Naive thymus-derived CD4-positive, alpha-beta T cell (primary cell): ENCODE results near the gene APOF. TPM values are rescaled to one million over a fixed set of nuclear protein-coding genes. Genes with fewer than 3 reads are reported as not detected.
"Not testable (repeated sequence)": the region's sequence is repeated elsewhere in the genome, so short reads cannot be mapped to it uniquely, and the experiment has no call there.

ENCODE experiments used
- ATAC-seq: fragments of 150-1000 bp; cut with Tn5 transposase; 2 replicates; pipeline ENCODE4 v1.10.0; 2021; ENCODE audit warnings: mild to moderate bottlenecking, moderate library complexity
- CTCF ChIA-PET: fragments of 350-600 bp; sonication (Branson Sonifier 250); formaldehyde crosslinking; loops from one replicate; lab custom pipeline; 2021; ENCODE audit warnings: antibody characterized with exemption; lab: Charles Lee
- POLR2A ChIA-PET: fragments of 350-600 bp; sonication (Branson Sonifier 250); formaldehyde crosslinking; loops from one replicate; lab custom pipeline; 2021; ENCODE audit warnings: antibody characterized with exemption, inconsistent platforms; lab: Charles Lee
- DNase-seq, 9 donors: peaks; one replicate each; pipeline versions ENCODE4 v3.0.0 to v3.0.0-alpha.2; 2020 to 2022; ENCODE audit warnings: mixed read lengths in 1 of 9
- H3K27ac ChIP-seq: one replicate; pipeline ENCODE4 v1.7.0; 2013; ENCODE audit warnings: mild to moderate bottlenecking, low read depth, low read length, moderate library complexity
- H3K27me3 ChIP-seq, 2 donors: one replicate each; pipeline ENCODE4 v1.7.0; 2013; ENCODE audit warnings: low read length in 2 of 2, mild to moderate bottlenecking in 2 of 2, moderate library complexity in 2 of 2; ENCODE audit not compliant: control insufficient read depth in 2 of 2, insufficient read depth in 2 of 2
- H3K36me3 ChIP-seq, 3 experiments: 1 replicate in 2 of 3; 2 replicates in 1 of 3; pipeline ENCODE4 v1.7.0; 2013; ENCODE audit warnings: low read length in 3 of 3, mild to moderate bottlenecking in 3 of 3, moderate library complexity in 1 of 3; ENCODE audit not compliant: insufficient read depth in 3 of 3, control insufficient read depth in 2 of 3
- H3K4me1 ChIP-seq, 2 donors: one replicate each; pipeline ENCODE4 v1.7.0; 2013; ENCODE audit warnings: low read length in 2 of 2, mild to moderate bottlenecking in 2 of 2, moderate library complexity in 1 of 2; ENCODE audit not compliant: control insufficient read depth in 2 of 2, insufficient read depth in 2 of 2
- H3K4me3 ChIP-seq: 2 replicates; pipeline ENCODE4 v1.7.0; 2013; ENCODE audit warnings: mild to moderate bottlenecking, low read length
- H3K9me3 ChIP-seq, 3 experiments: 1 replicate in 2 of 3; 2 replicates in 1 of 3; pipeline ENCODE4 v1.7.0; 2013; ENCODE audit warnings: low read length in 3 of 3; ENCODE audit not compliant: control insufficient read depth in 2 of 3
- H3K27ac Mint-ChIP-seq, 9 donors: one replicate each; pipeline ENCODE4 v1.8.0; 2020 to 2022; ENCODE audit warnings: mixed read lengths in 9 of 9, mild to moderate bottlenecking in 8 of 9, moderate library complexity in 5 of 9, inconsistent platforms in 2 of 9
- H3K27me3 Mint-ChIP-seq, 5 donors: one replicate each; pipeline ENCODE4 v1.8.0; 2021 to 2022; ENCODE audit warnings: mixed read lengths in 5 of 5, mild to moderate bottlenecking in 1 of 5
- H3K36me3 Mint-ChIP-seq, 5 donors: one replicate each; pipeline ENCODE4 v1.8.0; 2020 to 2022; ENCODE audit warnings: mixed read lengths in 5 of 5, mild to moderate bottlenecking in 3 of 5, inconsistent platforms in 1 of 5
- H3K4me1 Mint-ChIP-seq, 7 donors: one replicate each; pipeline ENCODE4 v1.8.0; 2020 to 2022; ENCODE audit warnings: mixed read lengths in 7 of 7, mild to moderate bottlenecking in 3 of 7, inconsistent platforms in 1 of 7
- H3K4me3 Mint-ChIP-seq, 10 donors: one replicate each; pipeline ENCODE4 v1.8.0; 2020 to 2022; ENCODE audit warnings: mild to moderate bottlenecking in 10 of 10, mixed read lengths in 10 of 10, moderate library complexity in 6 of 10, inconsistent platforms in 2 of 10
- H3K9me3 Mint-ChIP-seq, 11 donors: one replicate each; pipeline ENCODE4 v1.8.0; 2020 to 2022; ENCODE audit warnings: mixed read lengths in 11 of 11, mild to moderate bottlenecking in 4 of 11, inconsistent platforms in 1 of 11, moderate library complexity in 1 of 11
- intact Hi-C, 2 donors: fragments of 100-400 bp; cut with micrococcal nuclease; formaldehyde crosslinking; loops; one replicate each; pipeline ENCODE4 v1.15.1; 2023
- polyA plus RNA-seq, 2 donors: library from polyadenylated mRNA; unstranded; fragments of 300-500 nt; fragmentation: Illumina TruSeq; gene quantifications; one replicate each; pipeline ENCODE4 v1.2.3, GENCODE V29; 2021
- total RNA-seq, 6 experiments: library from RNA in 5 of 6; stranded (reverse) in 5 of 6; gene quantifications; 1 replicate in 5 of 6; 2 replicates in 1 of 6; pipeline ENCODE4 v1.2.3 and lab custom pipeline; 2021 to 2026

Gene APOF, protein sequence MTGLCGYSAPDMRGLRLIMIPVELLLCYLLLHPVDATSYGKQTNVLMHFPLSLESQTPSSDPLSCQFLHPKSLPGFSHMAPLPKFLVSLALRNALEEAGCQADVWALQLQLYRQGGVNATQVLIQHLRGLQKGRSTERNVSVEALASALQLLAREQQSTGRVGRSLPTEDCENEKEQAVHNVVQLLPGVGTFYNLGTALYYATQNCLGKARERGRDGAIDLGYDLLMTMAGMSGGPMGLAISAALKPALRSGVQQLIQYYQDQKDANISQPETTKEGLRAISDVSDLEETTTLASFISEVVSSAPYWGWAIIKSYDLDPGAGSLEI
- total RNA-seq (not detected), polyA plus RNA-seq (under 1 TPM in 1 of 2 donors, not detected in 1; 0.12 TPM), total RNA-seq (lab: John Stamatoyannopoulos, UW) (not detected)

DNA sequence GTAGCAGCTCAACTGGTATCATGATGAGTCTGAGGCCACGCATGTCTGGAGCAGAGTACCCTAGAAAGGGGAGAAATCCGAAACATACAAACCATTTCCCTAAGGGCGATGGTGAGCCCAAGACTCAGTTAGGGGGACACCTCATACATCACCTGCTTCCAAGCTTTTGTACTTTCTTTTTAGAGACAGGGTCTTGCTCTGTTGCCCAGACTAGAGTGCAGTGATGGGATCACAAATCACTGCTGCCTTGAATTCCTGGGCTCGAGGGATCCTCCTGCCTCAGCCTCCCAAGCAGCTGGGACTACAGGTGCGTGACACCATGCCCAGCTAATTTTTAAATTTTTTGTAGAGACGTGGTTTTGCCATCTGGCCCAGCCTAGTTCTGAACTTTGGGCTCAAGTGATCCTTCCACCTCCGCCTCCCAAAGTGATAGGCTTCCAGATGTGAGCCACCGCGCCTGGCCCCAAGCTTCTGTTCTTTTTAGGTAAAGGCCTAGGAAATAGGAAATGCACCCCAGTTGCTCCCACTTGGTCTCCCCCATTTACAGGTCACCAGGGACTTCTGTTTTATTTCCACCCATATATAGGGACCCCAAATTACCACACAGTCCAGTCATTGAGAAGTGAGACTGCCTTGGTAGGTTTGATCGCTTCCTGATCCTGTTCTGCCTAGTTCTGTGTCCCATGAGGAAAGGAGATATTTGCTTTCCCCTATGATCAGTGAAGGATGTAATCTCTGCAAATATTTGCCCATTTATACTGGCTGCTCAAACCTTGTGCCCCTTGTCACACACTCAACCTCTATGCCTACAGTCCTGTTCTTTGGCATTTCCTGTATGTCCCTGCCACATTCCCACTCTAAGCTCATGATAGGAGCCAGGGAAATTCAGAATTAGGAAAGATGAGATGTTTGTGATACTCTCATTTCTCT lies at the start of gene APOF:
Gene APOF, minus strand, starts transcription at position 728 of the 930 bp plus-strand sequence. Its CDS starts 112 bp downstream, at position 616.
- Histone ChIP-seq H3K4me1 (peaks cover 16 to 17% of the 10 kb centered on the region in 2 donors), H3K9me3 (no peaks in the 10 kb centered on the region), H3K4me3 (no peak within 1 kb of the TSS), H3K36me3 (no peaks in the 10 kb centered on the region), H3K27ac (no peak within 1 kb of the TSS), H3K27me3 (no peaks in the 10 kb centered on the region)
- H3K4me1 Mint-ChIP-seq, result peaks cover 14 to 35% (median 25%) of the 10 kb centered on the region in 7 donors
- no peak for DNase-seq
- peaks cover 0 to 4% (median 0%) of the 10 kb centered on the region in 5 donors for H3K27me3 Mint-ChIP-seq
- ChIA-PET CTCF (interaction anchor here (0.8 kb wide), 1 partner anchor 101 kb away, joined by 3 read pairs; no protein-coding TSS in a partner anchor), POLR2A (interaction anchor here (7.8 kb wide), 1 partner anchor 27 kb away, joined by 156 read pairs; the partner anchor contains the start of genes IL23A and PAN2)
- no peaks in the 10 kb centered on the region for H3K9me3 Mint-ChIP-seq
- intact Hi-C loops, result no loop called here
- no peak for ATAC-seq
- peaks cover 0 to 10% (median 0%) of the 10 kb centered on the region in 5 donors for H3K36me3 Mint-ChIP-seq
- peak within 1 kb of the TSS; percentile 51 to 98 (median 95) for H3K27ac Mint-ChIP-seq
- H3K4me3 Mint-ChIP-seq, result peak within 1 kb of the TSS in 9 of 10 donors; percentile 83 to 99 (median 96)

DNA sequence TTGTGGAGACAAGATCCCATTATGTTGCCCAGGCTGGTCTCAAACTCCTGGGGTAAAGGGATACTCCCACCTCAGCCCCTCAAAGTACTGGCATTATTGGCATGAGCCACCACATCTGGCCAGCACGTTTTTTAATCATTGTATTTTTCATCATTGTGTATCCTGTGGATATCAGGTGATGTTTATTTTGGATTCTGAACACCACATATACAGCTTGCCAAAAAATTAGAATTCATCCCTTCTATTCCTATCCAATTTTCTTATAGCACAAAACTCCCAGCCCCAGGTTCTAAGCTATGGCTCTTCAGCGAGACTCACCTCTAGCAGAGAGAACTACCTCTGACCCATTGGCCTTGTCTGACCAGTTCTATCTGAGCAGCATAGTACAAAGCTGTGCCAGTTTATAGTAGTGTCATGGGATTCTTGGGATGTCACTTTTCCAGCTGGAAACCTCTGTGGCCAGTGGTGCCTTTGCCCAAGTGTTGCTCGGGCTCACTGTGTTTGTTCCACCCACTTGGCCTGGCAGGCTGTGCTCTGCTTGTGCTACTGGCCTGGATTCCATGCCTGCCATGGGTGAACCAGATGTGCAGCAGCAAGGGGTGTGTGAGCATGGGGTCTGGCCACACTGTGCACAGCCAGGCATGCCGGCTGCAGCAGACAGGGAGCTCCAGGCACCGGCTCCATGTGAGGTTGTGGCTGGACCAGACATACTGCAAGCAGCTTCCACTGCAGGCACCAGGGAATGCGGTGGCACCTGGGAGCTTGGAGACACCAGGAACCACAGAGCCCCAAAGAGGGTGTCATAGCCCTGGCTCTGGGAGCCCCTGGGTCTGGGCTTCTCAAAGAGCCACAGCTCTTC lies 49.4 kb upstream of the APOF start:
- POLR2A ChIA-PET, result no interaction called here
- Histone ChIP-seq H3K36me3 (no peaks in the 10 kb centered on the region), H3K4me3 (no peak overlapping the region), H3K27me3 (no peaks in the 10 kb centered on the region), H3K9me3 (no peaks in the 10 kb centered on the region), H3K27ac (no peak overlapping the region), H3K4me1 (no peaks in the 10 kb centered on the region)
- no peak for DNase-seq
- ATAC-seq, result no peak
- CTCF ChIA-PET, result no interaction called here
- intact Hi-C loops, result no loop called here
- Mint-ChIP-seq H3K4me3 (no peak overlapping the region), H3K9me3 (no peaks in the 10 kb centered on the region), H3K36me3 (no peaks in the 10 kb centered on the region), H3K27ac (no peak overlapping the region), H3K4me1 (no peaks in the 10 kb centered on the region), H3K27me3 (no peaks in the 10 kb centered on the region)

GRCh38 chr12:56410768-56411167 lies 48.1 kb upstream of the APOF start:
- Mint-ChIP-seq H3K9me3 (no peaks in the 10 kb centered on the region), H3K4me1 (no peaks in the 10 kb centered on the region), H3K36me3 (no peaks in the 10 kb centered on the region), H3K27ac (no peak overlapping the region), H3K4me3 (no peak overlapping the region), H3K27me3 (no peaks in the 10 kb centered on the region)
- no peak overlapping the region for H3K4me3 ChIP-seq
- H3K27ac ChIP-seq, result no peak overlapping the region
- POLR2A ChIA-PET, result no interaction called here
- H3K27me3 ChIP-seq, result no peaks in the 10 kb centered on the region
- no peaks in the 10 kb centered on the region for H3K9me3 ChIP-seq
- intact Hi-C loops, result no loop called here
- CTCF ChIA-PET, result interaction anchor here (1.4 kb wide), 1 partner anchor 14 kb away, joined by 3 read pairs; no protein-coding TSS in a partner anchor
- ATAC-seq (no peak), DNase-seq (no peak)
- no peaks in the 10 kb centered on the region for H3K36me3 ChIP-seq
- H3K4me1 ChIP-seq, result no peaks in the 10 kb centered on the region

DNA sequence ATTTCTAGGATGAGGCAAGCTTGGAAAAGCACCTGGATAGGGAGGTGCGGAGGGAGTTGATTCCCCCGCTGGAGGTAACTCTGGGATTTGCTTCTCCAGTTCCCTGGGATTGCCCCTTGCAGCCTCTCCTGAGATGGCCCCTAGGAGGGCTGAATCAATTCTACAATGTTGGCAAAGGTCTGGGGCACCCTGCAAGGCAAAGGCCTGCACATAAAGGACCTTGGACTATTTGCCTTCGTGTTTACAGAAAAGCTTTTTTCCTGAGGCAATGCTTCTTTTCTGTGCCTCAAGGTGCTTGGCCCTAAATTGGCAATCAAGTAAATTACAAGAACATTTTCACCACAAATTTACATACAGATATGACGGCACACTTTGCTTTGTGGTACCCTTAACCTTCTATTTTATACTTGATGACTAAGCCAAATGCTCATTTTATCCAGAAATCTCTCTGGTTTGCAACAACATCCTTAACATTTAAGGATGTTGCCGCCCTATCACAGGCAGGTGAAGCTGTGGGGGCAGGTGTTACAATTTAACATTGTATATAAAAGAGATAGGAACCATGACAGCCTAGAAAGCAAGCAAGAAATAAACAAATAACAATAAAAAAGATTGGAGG lies 46.3 kb upstream of the APOF start:
- H3K4me3 Mint-ChIP-seq, result no peak overlapping the region
- H3K36me3 Mint-ChIP-seq, result no peaks in the 10 kb centered on the region
- no peak overlapping the region for H3K27ac Mint-ChIP-seq
- H3K27ac ChIP-seq, result no peak overlapping the region
- ATAC-seq (no peak), DNase-seq (no peak)
- ChIA-PET CTCF (no interaction called here), POLR2A (no interaction called here)
- no peaks in the 10 kb centered on the region for H3K27me3 ChIP-seq
- no peaks in the 10 kb centered on the region for H3K27me3 Mint-ChIP-seq
- no peaks in the 10 kb centered on the region for H3K9me3 Mint-ChIP-seq
- no peaks in the 10 kb centered on the region for H3K4me1 ChIP-seq
- intact Hi-C loops, result no loop called here
- no peak overlapping the region for H3K4me3 ChIP-seq
- no peaks in the 10 kb centered on the region for H3K36me3 ChIP-seq
- no peaks in the 10 kb centered on the region for H3K9me3 ChIP-seq
- H3K4me1 Mint-ChIP-seq, result no peaks in the 10 kb centered on the region

GRCh38 chr12:56404227-56404626 lies 41.6 kb upstream of the APOF start:
- H3K27ac Mint-ChIP-seq, H3K36me3 ChIP-seq, H3K27ac ChIP-seq, CTCF ChIA-PET, H3K36me3 Mint-ChIP-seq, DNase-seq, H3K27me3 ChIP-seq, H3K4me1 ChIP-seq, intact Hi-C loops, POLR2A ChIA-PET, H3K4me3 ChIP-seq, H3K9me3 ChIP-seq, ATAC-seq, H3K27me3 Mint-ChIP-seq, H3K4me1 Mint-ChIP-seq, H3K4me3 Mint-ChIP-seq, H3K9me3 Mint-ChIP-seq: not testable (repeated sequence)

- intact Hi-C loops, DNase-seq: not testable (repeated sequence)
Observed at GRCh38 chr12:56401612-56402011, 39.0 kb upstream of the APOF start.

More at GRCh38 chr12:56401612-56402011, 39.0 kb upstream of the APOF start:
- H3K27ac Mint-ChIP-seq, H3K4me1 ChIP-seq, H3K27me3 ChIP-seq, H3K4me1 Mint-ChIP-seq, H3K27me3 Mint-ChIP-seq, H3K27ac ChIP-seq, POLR2A ChIA-PET, ATAC-seq, H3K9me3 ChIP-seq, CTCF ChIA-PET, H3K36me3 ChIP-seq, H3K4me3 Mint-ChIP-seq, H3K4me3 ChIP-seq: not testable (repeated sequence)
- H3K36me3 Mint-ChIP-seq, result peaks cover 0 to 12% (median 8%) of the 10 kb centered on the region in 5 donors
- H3K9me3 Mint-ChIP-seq, result peaks cover 0 to 19% (median 9%) of the 10 kb centered on the region in 11 donors
